Renal pelvis (tissue), 4 donors: ENCODE data around the gene FOXC2. TPM values are rescaled to one million over a fixed set of nuclear protein-coding genes. Genes with fewer than 3 reads are reported as not detected.
"Not testable (repeated sequence)": the region's sequence is repeated elsewhere in the genome, so short reads cannot be mapped to it uniquely, and the experiment has no call there.

Source experiments
- DNase-seq: peaks from one replicate; pipeline ENCODE4 v3.0.0-alpha.2; 2013
- polyA plus RNA-seq, 3 donors: library from polyadenylated mRNA; unstranded; fragments of 120-200 nt; gene quantifications; one replicate each; pipeline ENCODE4 v1.2.1, GENCODE V29; 2013; ENCODE audit not compliant: insufficient read length in 3 of 3

Gene FOXC2
- polyA plus RNA-seq, 3 donors = 38.0 to 56.3 (median 48.5) TPM

GRCh38 chr16:86584071-86584685 is 17.5 kb downstream of the FOXC2 start:
- DNase-seq = no peak

DNA sequence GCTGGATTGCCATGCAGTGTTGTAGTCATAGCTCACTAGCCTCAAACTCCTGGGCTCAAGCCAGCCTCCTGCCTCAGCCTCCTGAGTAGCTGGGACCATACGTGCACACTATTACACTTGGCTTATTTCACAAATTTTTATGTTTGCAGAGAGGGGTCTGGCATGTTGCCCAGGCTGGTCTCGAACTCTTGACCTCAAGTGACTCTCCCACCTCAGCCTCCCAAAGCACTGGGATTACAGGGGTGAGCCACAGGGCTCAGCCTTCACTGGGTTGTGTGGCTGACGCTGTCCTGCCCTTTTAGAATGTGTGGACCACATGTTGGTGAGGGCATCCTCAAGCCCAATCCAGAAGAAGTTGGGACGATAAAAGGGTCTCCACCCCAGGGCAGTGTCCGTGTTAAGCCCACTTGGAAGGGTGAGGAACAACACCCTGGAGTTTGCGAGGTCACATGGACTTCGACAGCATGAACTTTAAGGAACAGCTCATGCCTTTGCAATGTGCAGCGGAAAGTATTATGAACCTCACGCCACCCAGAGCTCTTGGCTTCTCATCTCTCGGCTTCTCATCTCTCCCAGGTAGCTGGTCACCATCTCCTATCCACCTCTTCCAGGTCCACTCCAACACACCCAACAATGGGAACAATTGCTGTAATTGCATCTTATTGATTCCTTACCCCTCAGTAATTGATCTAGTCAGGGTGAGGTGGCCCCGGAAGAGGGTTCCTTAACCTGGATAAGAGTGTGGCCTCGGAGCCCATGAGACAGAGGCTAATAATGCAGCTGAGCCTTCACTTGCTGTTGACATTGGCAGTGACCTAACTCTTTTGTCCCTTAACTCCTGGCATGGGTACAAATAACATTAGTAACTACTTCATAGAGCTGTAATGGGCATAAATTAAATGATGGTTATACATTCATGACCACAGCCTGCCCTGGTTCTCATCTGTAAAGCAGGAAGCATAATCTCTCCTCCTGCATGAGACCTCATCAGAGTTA is 18.4 kb downstream of the FOXC2 start:
- no peak for DNase-seq

- DNase-seq = no peak
Measured at GRCh38 chr16:86585821-86586611, 19.4 kb downstream of the FOXC2 start.

GRCh38 chr16:86587487-86587886 is 20.9 kb downstream of the FOXC2 start:
- DNase-seq = no peak

GRCh38 chr16:86587955-86588354 is 21.3 kb downstream of the FOXC2 start:
- not testable (repeated sequence) for DNase-seq

- DNase-seq = no peak
Measured at GRCh38 chr16:86590501-86591144, 24.0 kb downstream of the FOXC2 start.

DNA sequence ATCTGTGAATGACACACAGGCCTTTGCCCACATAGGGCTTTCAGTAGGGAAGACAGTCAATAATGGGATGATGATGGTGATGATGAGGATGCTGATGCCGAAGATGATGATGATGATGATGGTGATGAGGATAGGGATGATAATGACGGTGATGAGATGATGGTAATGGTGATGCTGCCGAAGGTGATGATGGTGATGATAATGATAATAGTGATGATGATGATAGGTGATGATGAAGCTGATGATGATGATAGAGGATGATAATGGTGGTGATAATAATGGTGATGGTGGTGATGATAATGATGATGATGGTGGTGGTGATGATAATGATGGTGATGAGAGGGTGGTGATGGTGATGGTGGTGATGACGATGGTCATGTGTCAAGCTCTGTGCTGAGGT is 24.6 kb downstream of the FOXC2 start:
- DNase-seq = no peak

- no peak for DNase-seq
Measured at GRCh38 chr16:86593913-86594620, 27.4 kb downstream of the FOXC2 start.

- peak; percentile 77 for DNase-seq
Measured at GRCh38 chr16:86594721-86595120, 28.1 kb downstream of the FOXC2 start.

GRCh38 chr16:86595983-86596605 is 29.5 kb downstream of the FOXC2 start:
- no peak for DNase-seq

GRCh38 chr16:86597126-86597879 is 30.7 kb downstream of the FOXC2 start:
- no peak for DNase-seq

DNA sequence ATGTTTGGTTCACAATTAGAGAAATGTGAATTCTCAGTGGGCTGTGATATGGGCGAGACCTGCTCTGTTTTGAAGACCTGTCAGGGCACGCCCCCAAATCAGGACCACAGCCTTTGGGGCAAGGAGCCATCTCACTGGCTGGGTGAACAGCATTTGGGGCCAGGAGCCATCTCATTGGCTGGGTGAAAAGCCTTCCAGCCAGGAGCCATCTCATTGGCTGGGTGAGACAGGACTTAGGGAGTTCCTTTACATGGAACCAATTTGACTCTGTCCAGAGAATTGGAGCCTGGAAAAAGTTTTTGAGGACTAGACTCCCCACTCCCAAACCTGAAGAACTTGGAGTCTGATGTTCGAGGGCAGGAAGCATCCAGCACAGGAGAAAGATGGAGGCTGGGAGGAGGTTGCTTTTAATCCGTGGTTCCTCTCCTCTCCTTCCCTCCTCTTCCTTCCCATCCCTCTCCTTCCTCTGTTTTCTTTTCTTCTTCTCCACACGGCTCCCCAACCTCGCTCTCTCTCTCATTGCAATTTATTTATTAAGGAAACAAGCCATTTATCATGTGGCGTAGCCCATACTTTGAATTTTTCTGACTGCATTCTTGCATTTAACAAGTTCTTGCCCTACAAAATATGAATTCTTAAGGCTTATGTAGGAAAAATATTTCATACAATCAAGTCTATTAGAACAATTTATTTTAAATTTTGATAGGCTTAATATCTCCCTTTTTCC is 31.4 kb downstream of the FOXC2 start:
- no peak for DNase-seq

GRCh38 chr16:86598607-86599565 is 32.3 kb downstream of the FOXC2 start:
- DNase-seq = no peak

DNA sequence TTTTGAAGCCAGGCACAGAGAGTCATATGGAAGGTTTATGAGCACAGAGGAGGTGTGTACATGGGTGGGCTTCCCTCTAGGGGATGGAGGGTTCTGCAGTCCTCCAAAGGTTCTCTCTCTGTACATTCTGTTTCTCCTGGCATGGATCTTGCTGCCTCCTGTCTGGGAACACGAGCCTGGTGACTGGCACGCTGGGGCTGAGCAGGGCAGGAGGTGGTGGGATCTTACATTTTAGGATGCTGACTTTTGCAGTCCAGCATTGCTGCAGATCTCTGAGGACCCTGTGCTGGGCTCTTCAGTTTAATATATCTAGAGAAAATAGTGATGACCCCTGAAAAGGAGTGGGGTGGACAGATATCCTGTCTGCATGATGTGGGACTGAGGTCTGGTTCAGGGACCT is 34.7 kb downstream of the FOXC2 start:
- DNase-seq = no peak

DNA sequence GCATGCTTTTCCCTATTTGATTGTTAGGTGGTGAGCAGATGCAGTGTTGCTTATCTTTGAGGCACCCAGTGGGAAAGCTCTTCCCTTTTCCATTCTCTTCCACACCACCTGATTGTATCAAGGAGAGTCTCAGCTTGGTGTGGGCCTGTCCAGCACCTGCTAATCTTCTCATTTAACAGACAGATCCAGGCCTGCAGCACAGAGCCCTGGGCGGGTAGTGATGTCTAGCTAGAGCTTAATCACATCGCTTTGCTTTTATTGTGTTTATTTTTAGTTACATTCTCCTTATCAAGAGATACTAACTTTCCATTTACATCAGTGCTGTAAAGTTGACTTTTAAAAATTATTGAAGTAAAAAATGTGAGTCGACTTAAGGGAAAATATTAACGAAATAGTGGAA is 35.9 kb downstream of the FOXC2 start:
- no peak for DNase-seq

- DNase-seq = no peak
Measured at GRCh38 chr16:86604436-86605193, 38.0 kb downstream of the FOXC2 start.

DNA sequence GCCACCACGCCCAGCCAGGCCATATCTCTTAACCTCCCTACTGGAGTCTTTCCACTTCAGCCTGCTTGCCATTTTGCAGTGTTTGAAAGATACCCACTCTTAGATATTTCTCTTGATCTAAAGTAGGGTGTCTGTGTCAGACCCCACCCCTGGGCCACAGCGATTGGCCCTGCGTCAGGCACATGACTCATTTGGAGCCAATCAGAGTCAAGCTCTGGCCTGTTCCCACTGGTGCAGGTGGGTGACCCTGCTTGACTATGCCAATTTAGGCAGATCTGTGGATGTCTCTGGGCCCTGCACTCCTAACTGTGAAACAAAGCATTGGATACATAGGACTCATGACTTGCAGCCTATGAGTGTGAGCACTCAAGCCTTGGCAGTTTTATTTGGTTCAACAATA is 39.3 kb downstream of the FOXC2 start:
- DNase-seq = no peak
